GM08714 (cell line): Measurements from ENCODE around the gene FIBIN.
"Not testable (repeated sequence)": the region's sequence is repeated elsewhere in the genome, so short reads cannot be mapped to it uniquely, and the experiment has no call there.

Experiments used
- H3K4me3 ChIP-seq: fragments of 200-500 bp; sonication (Bioruptor generic); 2 replicates; pipeline ENCODE4 v1.5.1; 2014; ENCODE audit warnings: mild to moderate bottlenecking, low read length, inconsistent platforms
- ZNF274 ChIP-seq: IDR thresholded peaks from 2 replicates; pipeline ENCODE4 v1.6.1; 2012; ENCODE audit warnings: mild to moderate bottlenecking, low read depth, low read length

Gene FIBIN

DNA sequence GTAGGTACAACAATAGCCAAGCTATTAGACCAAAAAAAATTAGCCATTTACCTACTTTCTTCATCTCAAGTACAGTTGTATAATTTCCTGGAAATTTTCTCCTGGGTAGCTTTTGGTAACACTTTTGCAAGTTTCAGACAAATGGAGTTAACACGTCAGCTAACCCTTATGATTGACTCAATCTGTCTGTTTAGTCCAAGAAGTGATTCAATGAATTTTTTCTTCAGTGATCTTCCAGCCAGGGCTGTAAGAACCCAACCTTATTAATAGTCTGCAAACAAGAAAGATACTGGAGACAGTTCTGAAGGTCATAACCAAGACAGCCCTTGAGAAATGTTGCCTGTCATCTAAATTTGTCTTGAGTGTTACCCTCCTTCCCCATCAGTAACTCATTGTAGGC is 30.1 kb upstream of the FIBIN start:
- no peak overlapping the region for H3K4me3 ChIP-seq
- TF ChIP-seq ZNF274 = no peak

DNA sequence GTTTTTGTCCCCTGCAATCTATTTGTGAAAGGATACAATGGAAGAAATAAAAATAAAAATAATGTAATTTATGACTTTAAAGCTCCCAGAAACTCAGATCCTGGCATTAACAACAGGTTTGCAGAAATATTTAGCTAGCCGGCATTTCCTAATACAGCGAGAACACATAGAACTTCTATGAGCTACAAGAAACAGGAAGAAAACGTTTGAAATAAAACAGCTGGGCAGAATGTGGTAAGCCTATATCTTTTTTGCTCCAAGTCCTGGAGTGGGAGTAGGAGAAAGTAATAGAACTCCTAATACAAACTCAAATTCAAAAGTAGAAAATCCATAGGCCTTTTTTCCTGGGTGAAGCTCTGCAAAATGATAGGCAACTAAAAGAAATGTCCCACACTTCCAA is 29.6 kb upstream of the FIBIN start:
- no peak for TF ChIP-seq ZNF274
- no peak overlapping the region for H3K4me3 ChIP-seq

GRCh38 chr11:26964847-26965485 is 28.9 kb upstream of the FIBIN start:
- not testable (repeated sequence) for H3K4me3 ChIP-seq

- no peak overlapping the region for H3K4me3 ChIP-seq
- no peak for TF ChIP-seq ZNF274
These were observed 22.0 kb upstream of the FIBIN start for GRCh38 chr11:26971961-26972360.

GRCh38 chr11:26974069-26974783 is 19.7 kb upstream of the FIBIN start:
- no peak for TF ChIP-seq ZNF274
- no peak overlapping the region for H3K4me3 ChIP-seq

DNA sequence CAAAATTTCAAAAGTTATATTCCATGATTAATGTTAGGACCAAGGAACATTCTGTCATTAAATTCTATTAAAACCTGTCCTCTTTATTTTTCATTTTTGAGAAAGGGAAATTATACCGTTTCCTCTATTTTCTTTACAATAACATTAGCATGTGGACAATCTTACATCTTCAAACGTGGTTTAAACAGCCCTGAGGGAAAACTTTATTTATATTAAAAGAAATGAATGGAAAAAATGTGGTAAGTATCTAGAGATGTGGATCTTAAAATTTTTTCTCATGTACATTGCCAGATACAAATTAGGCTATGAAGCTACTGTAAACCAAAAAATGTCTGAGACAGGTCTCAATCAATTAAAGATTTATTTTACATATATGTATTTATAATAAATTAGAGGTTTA is 18.9 kb upstream of the FIBIN start:
- no peak for TF ChIP-seq ZNF274

GRCh38 chr11:26976389-26976788 is 17.5 kb upstream of the FIBIN start:
- H3K4me3 ChIP-seq = no peak overlapping the region
- no peak for TF ChIP-seq ZNF274

More for the DNA sequence above, 18.9 kb upstream of the FIBIN start:
- no peak overlapping the region for H3K4me3 ChIP-seq

GRCh38 chr11:26977209-26977608 is 16.7 kb upstream of the FIBIN start:
- not testable (repeated sequence) for H3K4me3 ChIP-seq

GRCh38 chr11:26983645-26984044 is 10.3 kb upstream of the FIBIN start:
- TF ChIP-seq ZNF274 = no peak
- no peak overlapping the region for H3K4me3 ChIP-seq

GRCh38 chr11:26985470-26985869 is 8.4 kb upstream of the FIBIN start:
- H3K4me3 ChIP-seq = no peak overlapping the region

GRCh38 chr11:26985943-26986342 is 8.0 kb upstream of the FIBIN start:
- TF ChIP-seq ZNF274 = no peak
- no peak overlapping the region for H3K4me3 ChIP-seq

More at GRCh38 chr11:26985470-26985869, 8.4 kb upstream of the FIBIN start:
- TF ChIP-seq ZNF274 = no peak

DNA sequence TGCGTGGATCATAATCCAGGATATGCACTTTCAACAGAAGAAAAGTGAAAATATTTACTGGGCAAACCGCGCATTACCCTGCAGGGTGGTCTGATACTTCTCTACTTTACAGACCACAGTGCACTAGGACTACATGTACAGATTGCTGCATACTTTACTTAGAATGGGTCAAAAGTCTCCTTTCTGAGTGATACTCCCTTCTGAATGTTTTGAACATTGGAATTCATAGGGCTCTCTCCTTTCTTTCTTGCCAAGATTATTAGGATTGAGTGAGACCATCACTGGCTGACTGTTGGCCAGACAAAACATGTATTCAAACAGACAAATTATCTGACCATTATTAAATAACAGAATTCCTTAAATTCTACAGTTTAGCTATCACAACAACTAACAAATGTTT is 6.6 kb upstream of the FIBIN start:
- no peak overlapping the region for H3K4me3 ChIP-seq
- no peak for TF ChIP-seq ZNF274

DNA sequence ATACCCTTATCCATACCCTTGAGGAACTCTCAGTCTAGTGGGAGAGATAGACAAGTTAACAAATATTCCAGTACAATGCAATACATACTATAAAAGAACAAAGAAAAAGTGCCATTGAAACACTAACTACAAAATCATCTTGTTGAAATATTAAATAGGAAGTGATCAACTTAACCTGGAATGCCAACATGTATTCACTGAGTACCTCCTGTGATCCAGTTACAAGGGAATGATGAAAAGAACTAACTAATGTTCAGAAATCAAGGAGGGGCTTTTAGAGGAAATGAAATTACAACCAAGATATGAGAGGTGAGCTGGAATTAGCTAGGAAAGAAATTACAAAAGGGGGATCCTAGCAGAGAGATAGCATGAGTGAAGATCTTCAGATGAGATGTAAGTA is 6.2 kb upstream of the FIBIN start:
- H3K4me3 ChIP-seq = no peak overlapping the region
- no peak for TF ChIP-seq ZNF274

- TF ChIP-seq ZNF274 = no peak
These were observed 1.8 kb upstream of the FIBIN start for GRCh38 chr11:26992031-26992541.

DNA sequence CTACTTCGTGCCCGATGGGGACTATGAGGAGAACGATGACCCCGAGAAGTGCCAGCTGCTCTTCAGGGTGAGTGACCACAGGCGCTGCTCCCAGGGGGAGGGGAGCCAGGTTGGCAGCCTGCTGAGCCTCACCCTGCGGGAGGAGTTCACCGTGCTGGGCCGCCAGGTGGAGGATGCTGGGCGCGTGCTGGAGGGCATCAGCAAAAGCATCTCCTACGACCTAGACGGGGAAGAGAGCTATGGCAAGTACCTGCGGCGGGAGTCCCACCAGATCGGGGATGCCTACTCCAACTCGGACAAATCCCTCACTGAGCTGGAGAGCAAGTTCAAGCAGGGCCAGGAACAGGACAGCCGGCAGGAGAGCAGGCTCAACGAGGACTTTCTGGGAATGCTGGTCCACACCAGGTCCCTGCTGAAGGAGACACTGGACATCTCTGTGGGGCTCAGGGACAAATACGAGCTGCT is 751 bp downstream of the FIBIN start:
- TF ChIP-seq ZNF274 = no peak
- H3K4me3 ChIP-seq = no peak overlapping the region

More at GRCh38 chr11:26992031-26992541, 1.8 kb upstream of the FIBIN start:
- no peak overlapping the region for H3K4me3 ChIP-seq
